ENCODE results near the gene MAP4. TPM values are rescaled to one million over a fixed set of nuclear protein-coding genes. Genes with fewer than 3 reads are reported as not detected.

MAP4 gene
- total and polyA plus RNA-seq, 4 donors = 16.6 to 41.4 (median 30.8) TPM

DNA sequence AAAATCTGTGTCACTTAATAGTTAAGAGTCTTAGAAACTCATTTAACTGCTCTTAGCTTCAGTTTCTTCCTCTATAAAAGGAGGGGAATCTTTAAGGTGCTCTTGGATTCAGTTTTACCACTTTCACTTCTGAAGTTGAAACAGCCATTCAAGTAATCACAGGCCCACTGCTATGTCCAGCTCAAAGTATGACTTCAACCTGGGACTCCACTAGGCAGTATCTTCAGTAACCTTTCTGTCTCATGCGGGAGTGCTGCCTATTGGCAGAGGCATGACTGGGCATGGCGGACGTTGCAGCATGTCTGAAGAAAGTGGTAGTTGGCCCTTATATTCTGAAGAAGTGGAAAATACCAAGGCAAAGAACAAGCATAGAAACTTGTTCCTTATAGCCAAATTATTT lies 121.0 kb downstream of the MAP4 start:
- no peak overlapping the region for H3K4me3 ChIP-seq (ENCODE audit: low read depth in 1 of 3, low read length in 3 of 3)
- DNase-seq (ENCODE audit: low spot score) = no peak

More for the DNA sequence above, 121.0 kb downstream of the MAP4 start:
- Histone ChIP-seq H3K36me3 (ENCODE audit: control insufficient read depth in 4 of 4, insufficient read depth in 3 of 4, low read depth in 1 of 4, low read length in 3 of 4) (peaks cover 2 to 11% (median 6%) of the 10 kb centered on the region in 4 donors), H3K9me3 (ENCODE audit: control insufficient read depth in 4 of 4, low read length in 3 of 4) (no peaks in the 10 kb centered on the region), H3K9ac (ENCODE audit: low read depth in 1 of 2, low read length in 2 of 2) (no peak overlapping the region), H3K27me3 (ENCODE audit: control insufficient read depth in 4 of 4, insufficient read depth in 4 of 4, low read length in 3 of 4) (no peaks in the 10 kb centered on the region), H3K27ac (ENCODE audit: low read depth in 1 of 2, low read length in 2 of 2) (no peak overlapping the region), H3K4me1 (ENCODE audit: control insufficient read depth in 4 of 4, insufficient read depth in 4 of 4, low read length in 3 of 4) (peaks cover 0 to 3% (median 0%) of the 10 kb centered on the region in 4 donors)
- WGBS = 97% methylated on average over 3 of the region's 3 CpGs
- TF ChIP-seq, protein P1, sequence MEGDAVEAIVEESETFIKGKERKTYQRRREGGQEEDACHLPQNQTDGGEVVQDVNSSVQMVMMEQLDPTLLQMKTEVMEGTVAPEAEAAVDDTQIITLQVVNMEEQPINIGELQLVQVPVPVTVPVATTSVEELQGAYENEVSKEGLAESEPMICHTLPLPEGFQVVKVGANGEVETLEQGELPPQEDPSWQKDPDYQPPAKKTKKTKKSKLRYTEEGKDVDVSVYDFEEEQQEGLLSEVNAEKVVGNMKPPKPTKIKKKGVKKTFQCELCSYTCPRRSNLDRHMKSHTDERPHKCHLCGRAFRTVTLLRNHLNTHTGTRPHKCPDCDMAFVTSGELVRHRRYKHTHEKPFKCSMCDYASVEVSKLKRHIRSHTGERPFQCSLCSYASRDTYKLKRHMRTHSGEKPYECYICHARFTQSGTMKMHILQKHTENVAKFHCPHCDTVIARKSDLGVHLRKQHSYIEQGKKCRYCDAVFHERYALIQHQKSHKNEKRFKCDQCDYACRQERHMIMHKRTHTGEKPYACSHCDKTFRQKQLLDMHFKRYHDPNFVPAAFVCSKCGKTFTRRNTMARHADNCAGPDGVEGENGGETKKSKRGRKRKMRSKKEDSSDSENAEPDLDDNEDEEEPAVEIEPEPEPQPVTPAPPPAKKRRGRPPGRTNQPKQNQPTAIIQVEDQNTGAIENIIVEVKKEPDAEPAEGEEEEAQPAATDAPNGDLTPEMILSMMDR (IDR thresholded peaks at IDR 0.05; ENCODE audit: low read depth, low read length, missing input control) = no peak
- TF ChIP-seq FOXA2 (IDR thresholded peaks at IDR 0.05) (no peak), RXRA (IDR thresholded peaks at IDR 0.05) (no peak), RAD21 (IDR thresholded peaks at IDR 0.05) (no peak), GABPA (IDR thresholded peaks at IDR 0.05 in 1 of 2, conservative IDR thresholded peaks at IDR 0.05 in 1 of 2) (no peak), TAF1 (conservative IDR thresholded peaks at IDR 0.05) (no peak), YY1 (IDR thresholded peaks at IDR 0.05) (no peak), NR2F2 (IDR thresholded peaks at IDR 0.05) (no peak), SP1 (IDR thresholded peaks at IDR 0.05) (no peak), EGR1 (IDR thresholded peaks at IDR 0.05; ENCODE audit: low read depth in 2 of 2) (no peak), JUND (IDR thresholded peaks at IDR 0.05) (no peak), HNF4G (IDR thresholded peaks at IDR 0.05) (no peak)
- TF ChIP-seq, protein P2, sequence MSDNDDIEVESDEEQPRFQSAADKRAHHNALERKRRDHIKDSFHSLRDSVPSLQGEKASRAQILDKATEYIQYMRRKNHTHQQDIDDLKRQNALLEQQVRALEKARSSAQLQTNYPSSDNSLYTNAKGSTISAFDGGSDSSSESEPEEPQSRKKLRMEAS (IDR thresholded peaks at IDR 0.05) = no peak
- TF ChIP-seq, protein P3, sequence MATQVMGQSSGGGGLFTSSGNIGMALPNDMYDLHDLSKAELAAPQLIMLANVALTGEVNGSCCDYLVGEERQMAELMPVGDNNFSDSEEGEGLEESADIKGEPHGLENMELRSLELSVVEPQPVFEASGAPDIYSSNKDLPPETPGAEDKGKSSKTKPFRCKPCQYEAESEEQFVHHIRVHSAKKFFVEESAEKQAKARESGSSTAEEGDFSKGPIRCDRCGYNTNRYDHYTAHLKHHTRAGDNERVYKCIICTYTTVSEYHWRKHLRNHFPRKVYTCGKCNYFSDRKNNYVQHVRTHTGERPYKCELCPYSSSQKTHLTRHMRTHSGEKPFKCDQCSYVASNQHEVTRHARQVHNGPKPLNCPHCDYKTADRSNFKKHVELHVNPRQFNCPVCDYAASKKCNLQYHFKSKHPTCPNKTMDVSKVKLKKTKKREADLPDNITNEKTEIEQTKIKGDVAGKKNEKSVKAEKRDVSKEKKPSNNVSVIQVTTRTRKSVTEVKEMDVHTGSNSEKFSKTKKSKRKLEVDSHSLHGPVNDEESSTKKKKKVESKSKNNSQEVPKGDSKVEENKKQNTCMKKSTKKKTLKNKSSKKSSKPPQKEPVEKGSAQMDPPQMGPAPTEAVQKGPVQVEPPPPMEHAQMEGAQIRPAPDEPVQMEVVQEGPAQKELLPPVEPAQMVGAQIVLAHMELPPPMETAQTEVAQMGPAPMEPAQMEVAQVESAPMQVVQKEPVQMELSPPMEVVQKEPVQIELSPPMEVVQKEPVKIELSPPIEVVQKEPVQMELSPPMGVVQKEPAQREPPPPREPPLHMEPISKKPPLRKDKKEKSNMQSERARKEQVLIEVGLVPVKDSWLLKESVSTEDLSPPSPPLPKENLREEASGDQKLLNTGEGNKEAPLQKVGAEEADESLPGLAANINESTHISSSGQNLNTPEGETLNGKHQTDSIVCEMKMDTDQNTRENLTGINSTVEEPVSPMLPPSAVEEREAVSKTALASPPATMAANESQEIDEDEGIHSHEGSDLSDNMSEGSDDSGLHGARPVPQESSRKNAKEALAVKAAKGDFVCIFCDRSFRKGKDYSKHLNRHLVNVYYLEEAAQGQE (IDR thresholded peaks at IDR 0.05) = no peak
- TF ChIP-seq, protein P4, sequence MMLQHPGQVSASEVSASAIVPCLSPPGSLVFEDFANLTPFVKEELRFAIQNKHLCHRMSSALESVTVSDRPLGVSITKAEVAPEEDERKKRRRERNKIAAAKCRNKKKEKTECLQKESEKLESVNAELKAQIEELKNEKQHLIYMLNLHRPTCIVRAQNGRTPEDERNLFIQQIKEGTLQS (IDR thresholded peaks at IDR 0.05) = no peak
- TF ChIP-seq, protein P5, sequence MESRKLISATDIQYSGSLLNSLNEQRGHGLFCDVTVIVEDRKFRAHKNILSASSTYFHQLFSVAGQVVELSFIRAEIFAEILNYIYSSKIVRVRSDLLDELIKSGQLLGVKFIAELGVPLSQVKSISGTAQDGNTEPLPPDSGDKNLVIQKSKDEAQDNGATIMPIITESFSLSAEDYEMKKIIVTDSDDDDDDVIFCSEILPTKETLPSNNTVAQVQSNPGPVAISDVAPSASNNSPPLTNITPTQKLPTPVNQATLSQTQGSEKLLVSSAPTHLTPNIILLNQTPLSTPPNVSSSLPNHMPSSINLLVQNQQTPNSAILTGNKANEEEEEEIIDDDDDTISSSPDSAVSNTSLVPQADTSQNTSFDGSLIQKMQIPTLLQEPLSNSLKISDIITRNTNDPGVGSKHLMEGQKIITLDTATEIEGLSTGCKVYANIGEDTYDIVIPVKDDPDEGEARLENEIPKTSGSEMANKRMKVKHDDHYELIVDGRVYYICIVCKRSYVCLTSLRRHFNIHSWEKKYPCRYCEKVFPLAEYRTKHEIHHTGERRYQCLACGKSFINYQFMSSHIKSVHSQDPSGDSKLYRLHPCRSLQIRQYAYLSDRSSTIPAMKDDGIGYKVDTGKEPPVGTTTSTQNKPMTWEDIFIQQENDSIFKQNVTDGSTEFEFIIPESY (IDR thresholded peaks at IDR 0.05) = no peak

All from liver (tissue), 9 donors.